Muscle layer of duodenum (tissue), 2 donors: ENCODE measurements around the gene PPT2.
"Not testable (repeated sequence)": the region's sequence is repeated elsewhere in the genome, so short reads cannot be mapped to it uniquely, and the experiment has no call there.

ENCODE experiments used
- H3K27ac ChIP-seq: one replicate; pipeline ENCODE4 v1.7.0; 2013; ENCODE audit warnings: mild to moderate bottlenecking, low read length
- H3K27me3 ChIP-seq: one replicate; pipeline ENCODE4 v1.7.0; 2013; ENCODE audit warnings: low read depth, mild to moderate bottlenecking, control low read depth, low read length
- H3K36me3 ChIP-seq, 2 donors: one replicate each; pipeline ENCODE4 v1.7.0; 2013; ENCODE audit warnings: low read length in 2 of 2, control low read depth in 1 of 2, mild to moderate bottlenecking in 1 of 2; ENCODE audit not compliant: insufficient read depth in 2 of 2, control insufficient read depth in 1 of 2
- H3K4me1 ChIP-seq, 2 donors: one replicate each; pipeline ENCODE4 v1.7.0; 2013; ENCODE audit warnings: low read length in 2 of 2, mild to moderate bottlenecking in 2 of 2, control low read depth in 1 of 2, moderate library complexity in 1 of 2; ENCODE audit not compliant: insufficient read depth in 2 of 2, control insufficient read depth in 1 of 2
- H3K4me3 ChIP-seq, 2 donors: one replicate each; pipeline ENCODE4 v1.7.0; 2013; ENCODE audit warnings: low read length in 2 of 2, low read depth in 1 of 2, mild to moderate bottlenecking in 1 of 2
- H3K9me3 ChIP-seq, 2 donors: one replicate each; pipeline ENCODE4 v1.7.0; 2013; ENCODE audit warnings: low read length in 2 of 2, control low read depth in 1 of 2, mild to moderate bottlenecking in 1 of 2; ENCODE audit not compliant: control insufficient read depth in 1 of 2
- donor health status: healthy.

The PPT2 gene

GRCh38 chr6:32187009-32187709 lies 33.2 kb downstream of the PPT2 start:
- Histone ChIP-seq H3K27ac (peak overlapping the region; percentile 32), H3K27me3 (no peaks in the 10 kb centered on the region), H3K4me1 (peaks cover 7 to 42% of the 10 kb centered on the region in 2 donors), H3K36me3 (peaks cover 27 to 36% of the 10 kb centered on the region in 2 donors), H3K9me3 (no peaks in the 10 kb centered on the region), H3K4me3 (peak overlapping the region in 1 of 2 donors; percentile 81)

- Histone ChIP-seq H3K36me3 (peaks cover 21 to 30% of the 10 kb centered on the region in 2 donors), H3K4me1 (peaks cover 11 to 36% of the 10 kb centered on the region in 2 donors), H3K4me3 (peak overlapping the region; percentile 80 to 81)
These were observed 33.9 kb downstream of the PPT2 start for GRCh38 chr6:32187725-32188380.

GRCh38 chr6:32188381-32189068 lies 34.6 kb downstream of the PPT2 start:
- Histone ChIP-seq H3K27ac (peak overlapping the region; percentile 94), H3K4me3 (peak overlapping the region; percentile 80 to 81), H3K4me1 (peaks cover 12 to 36% of the 10 kb centered on the region in 2 donors), H3K27me3 (no peaks in the 10 kb centered on the region), H3K9me3 (no peaks in the 10 kb centered on the region), H3K36me3 (peaks cover 20 to 27% of the 10 kb centered on the region in 2 donors)

More at GRCh38 chr6:32187725-32188380, 33.9 kb downstream of the PPT2 start:
- H3K27ac ChIP-seq, H3K27me3 ChIP-seq, H3K9me3 ChIP-seq: not testable (repeated sequence)

- Histone ChIP-seq H3K27me3 (no peaks in the 10 kb centered on the region), H3K4me1 (peaks cover 12 to 35% of the 10 kb centered on the region in 2 donors), H3K4me3 (peak overlapping the region; percentile 80 to 81), H3K9me3 (no peaks in the 10 kb centered on the region), H3K36me3 (peaks cover 16 to 20% of the 10 kb centered on the region in 2 donors), H3K27ac (peak overlapping the region; percentile 94)
These were observed 35.3 kb downstream of the PPT2 start for GRCh38 chr6:32189069-32189741.

- peak overlapping the region; percentile 80 to 81 for H3K4me3 ChIP-seq
- peak overlapping the region; percentile 94 for H3K27ac ChIP-seq
- peaks cover 13 to 37% of the 10 kb centered on the region in 2 donors for H3K4me1 ChIP-seq
- peaks cover 16 to 18% of the 10 kb centered on the region in 2 donors for H3K36me3 ChIP-seq
- H3K9me3 ChIP-seq: no peaks in the 10 kb centered on the region
- no peaks in the 10 kb centered on the region for H3K27me3 ChIP-seq
These were observed 35.8 kb downstream of the PPT2 start for GRCh38 chr6:32189742-32190053.

GRCh38 chr6:32190054-32190851 lies 36.3 kb downstream of the PPT2 start, which contains the start of gene PBX2:
Gene PBX2 (minus strand): TSS chr6:32190202. CDS start chr6:32189915, 287 bp downstream.
- peaks cover 16 to 18% of the 10 kb centered on the region in 2 donors for H3K36me3 ChIP-seq
- peaks cover 16 to 42% of the 10 kb centered on the region in 2 donors for H3K4me1 ChIP-seq
- peak within 1 kb of the TSS; percentile 96 for H3K27ac ChIP-seq
- H3K27me3 ChIP-seq: no peaks in the 10 kb centered on the region
- peak within 1 kb of the TSS; percentile 80 to 81 for H3K4me3 ChIP-seq
- no peaks in the 10 kb centered on the region for H3K9me3 ChIP-seq

GRCh38 chr6:32190911-32191677 lies 37.2 kb downstream of the PPT2 start:
- Histone ChIP-seq H3K36me3 (peaks cover 16 to 21% of the 10 kb centered on the region in 2 donors), H3K9me3 (no peaks in the 10 kb centered on the region), H3K4me3 (peak overlapping the region; percentile 50 to 81), H3K27ac (peak overlapping the region; percentile 96), H3K27me3 (no peaks in the 10 kb centered on the region), H3K4me1 (peaks cover 16 to 40% of the 10 kb centered on the region in 2 donors)

GRCh38 chr6:32191696-32192607 lies 38.0 kb downstream of the PPT2 start:
- peaks cover 7 to 18% of the 10 kb centered on the region in 2 donors for H3K36me3 ChIP-seq
- no peaks in the 10 kb centered on the region for H3K9me3 ChIP-seq
- H3K27me3 ChIP-seq: no peaks in the 10 kb centered on the region
- H3K4me3 ChIP-seq: peak overlapping the region; percentile 43 to 81
- H3K4me1 ChIP-seq: peaks cover 18 to 34% of the 10 kb centered on the region in 2 donors
- peak overlapping the region; percentile 96 for H3K27ac ChIP-seq

- peak within 1 kb of the TSS; percentile 43 to 81 for H3K4me3 ChIP-seq
- H3K27ac ChIP-seq: peak within 1 kb of the TSS; percentile 96
- peaks cover 23 to 27% of the 10 kb centered on the region in 2 donors for H3K4me1 ChIP-seq
- no peaks in the 10 kb centered on the region for H3K9me3 ChIP-seq
- H3K36me3 ChIP-seq: peaks cover under 1 to 12% of the 10 kb centered on the region in 2 donors
- H3K27me3 ChIP-seq: no peaks in the 10 kb centered on the region
These were observed 38.7 kb downstream of the PPT2 start, which contains the start of gene GPSM3 for GRCh38 chr6:32192608-32193039. Gene GPSM3 (minus strand): TSS chr6:32192643. CDS start chr6:32192513, 130 bp downstream.
